GM19463 (cell line): ENCODE results near the gene TOPORS.

Source experiments
- ATAC-seq: cut with Tn5 transposase; IDR thresholded peaks from one replicate; pipeline ENCODE4 v1.9.1; 2021; ENCODE audit warnings: mild to moderate bottlenecking, moderate library complexity; ENCODE audit not compliant: unreplicated experiment

The TOPORS gene

GRCh38 chr9:32508728-32509127 lies 43.7 kb downstream of the TOPORS start:
- no peak for ATAC-seq

- ATAC-seq: no peak
Observed at GRCh38 chr9:32503008-32503407, 49.4 kb downstream of the TOPORS start.

- no peak for ATAC-seq
Observed at GRCh38 chr9:32502464-32502863, 49.9 kb downstream of the TOPORS start.

GRCh38 chr9:32501868-32502267 lies 50.5 kb downstream of the TOPORS start:
- no peak for ATAC-seq

- peak; percentile 51 for ATAC-seq
Observed at GRCh38 chr9:32500768-32501167, 51.6 kb downstream of the TOPORS start.

GRCh38 chr9:32497921-32498320 lies 54.5 kb downstream of the TOPORS start:
- ATAC-seq: no peak

- ATAC-seq: no peak
Observed at GRCh38 chr9:32490601-32491000, 61.8 kb downstream of the TOPORS start.
